ENCODE results near the gene YWHAB.

Gene YWHAB

DNA sequence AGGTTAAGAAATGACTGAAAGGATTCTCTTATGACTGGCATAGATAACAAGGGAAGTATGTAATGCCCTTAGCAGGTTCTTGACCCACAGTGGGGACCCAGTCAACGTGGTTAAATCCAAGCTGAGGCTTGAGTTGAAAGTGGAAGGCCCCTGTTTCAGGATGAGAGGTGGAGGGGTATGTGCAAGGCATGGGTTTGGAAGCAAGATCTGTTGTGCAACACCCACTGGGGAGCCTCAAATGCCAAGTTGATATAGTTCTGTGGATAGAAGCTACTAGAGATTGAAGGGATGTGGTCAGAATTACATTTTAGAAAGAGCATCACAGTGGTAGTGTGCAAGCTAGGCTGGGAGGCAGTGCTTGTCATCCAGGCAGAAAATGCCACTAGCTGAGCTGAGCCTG lies 29.4 kb downstream of the YWHAB start:
- no peak for DNase-seq (ENCODE audit: low read depth)

DNA sequence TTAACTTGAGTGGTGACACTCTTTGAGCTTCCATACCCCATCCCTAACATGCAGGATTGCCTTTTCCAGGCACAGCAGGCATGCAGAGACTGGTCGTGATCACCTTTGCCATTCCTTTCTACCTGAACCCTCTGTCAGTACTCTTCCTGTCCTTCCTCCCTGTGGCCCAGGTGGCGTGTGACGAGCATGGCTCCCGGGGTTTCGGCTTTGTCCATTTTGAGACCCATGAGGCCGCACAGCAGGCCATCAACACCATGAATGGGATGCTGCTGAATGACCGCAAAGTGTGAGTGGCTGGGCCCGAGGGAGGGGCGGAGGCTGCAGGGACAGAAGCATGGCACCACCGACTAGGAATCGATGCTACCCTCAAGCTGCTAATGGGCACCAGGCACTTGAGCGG lies 31.1 kb downstream of the YWHAB start:
- no peak for DNase-seq (ENCODE audit: low read depth)

DNA sequence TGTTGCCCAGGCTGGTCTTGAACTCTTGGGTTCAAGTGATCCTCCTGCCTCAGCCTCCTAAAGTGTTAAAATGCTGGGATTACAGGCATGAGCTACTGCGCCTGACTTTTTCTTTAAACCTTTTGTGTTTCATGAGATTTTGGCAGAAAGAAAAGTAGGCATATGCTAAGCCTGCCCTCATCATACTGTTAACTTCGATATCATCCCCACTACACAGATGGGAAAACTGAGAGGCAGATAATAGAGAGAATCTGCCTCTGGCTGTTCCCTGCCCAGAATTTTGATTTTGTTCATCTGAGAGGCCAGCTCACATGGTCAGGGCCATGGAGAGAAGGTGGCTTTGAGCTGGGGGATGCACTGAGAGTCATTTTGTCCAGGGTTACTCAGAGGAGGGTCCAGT lies 31.9 kb downstream of the YWHAB start:
- DNase-seq (ENCODE audit: low read depth) = no peak

DNA sequence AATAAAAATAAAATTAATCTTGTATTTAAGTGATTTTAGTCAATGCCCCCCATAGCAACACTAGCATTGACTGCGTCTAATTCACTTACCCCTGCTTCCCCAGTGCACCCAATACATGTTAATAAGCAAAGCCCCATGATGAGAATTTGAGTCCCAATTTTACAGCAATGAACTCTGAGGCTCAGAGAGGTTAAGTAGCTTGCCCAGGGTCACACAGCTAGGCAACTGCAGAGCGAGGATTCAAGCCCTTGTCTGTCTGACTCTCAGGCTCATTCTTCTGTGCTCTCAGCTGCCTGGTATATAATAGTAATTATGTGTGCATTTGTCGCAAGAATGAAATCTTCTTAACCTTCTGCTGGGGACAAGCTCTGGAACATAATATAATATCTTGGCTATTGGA lies 32.8 kb downstream of the YWHAB start:
- no peak for DNase-seq (ENCODE audit: low read depth)

DNA sequence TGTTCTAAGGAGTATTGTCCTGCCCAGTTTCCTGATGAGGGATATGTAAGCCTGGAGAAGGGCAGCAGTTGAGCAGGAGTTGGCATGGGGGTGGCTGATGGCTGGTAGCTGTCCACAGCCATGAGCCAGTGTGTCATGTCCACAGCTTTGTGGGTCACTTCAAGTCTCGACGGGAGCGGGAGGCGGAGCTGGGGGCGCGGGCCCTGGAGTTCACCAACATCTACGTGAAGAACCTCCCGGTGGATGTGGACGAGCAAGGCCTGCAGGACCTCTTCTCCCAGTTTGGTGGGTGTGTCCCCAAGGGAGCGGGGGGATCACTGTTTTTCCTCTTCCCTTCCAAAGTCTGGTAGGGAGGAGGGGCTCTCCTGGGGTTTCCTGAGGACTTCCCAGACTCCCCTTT lies 33.3 kb downstream of the YWHAB start:
- no peak for DNase-seq (ENCODE audit: low read depth)

DNA sequence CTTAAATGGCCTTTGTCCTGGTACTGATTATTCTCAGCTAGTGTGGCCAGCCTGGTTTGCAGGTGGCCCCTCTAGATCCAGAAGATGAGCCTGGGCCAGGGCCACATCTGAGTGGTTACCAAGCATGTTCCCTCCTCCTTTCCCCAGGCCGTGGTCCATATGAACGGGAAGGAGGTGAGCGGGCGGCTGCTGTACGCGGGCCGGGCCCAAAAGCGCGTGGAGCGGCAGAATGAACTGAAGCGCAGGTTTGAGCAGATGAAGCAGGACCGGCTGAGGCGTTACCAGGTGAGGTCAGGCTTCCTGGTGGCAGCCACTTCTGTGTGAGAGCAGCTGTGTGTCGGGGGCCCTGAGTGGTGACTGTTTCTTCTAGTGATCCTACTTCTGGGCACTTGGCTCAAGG lies 35.9 kb downstream of the YWHAB start:
- no peak for DNase-seq (ENCODE audit: low read depth)

DNA sequence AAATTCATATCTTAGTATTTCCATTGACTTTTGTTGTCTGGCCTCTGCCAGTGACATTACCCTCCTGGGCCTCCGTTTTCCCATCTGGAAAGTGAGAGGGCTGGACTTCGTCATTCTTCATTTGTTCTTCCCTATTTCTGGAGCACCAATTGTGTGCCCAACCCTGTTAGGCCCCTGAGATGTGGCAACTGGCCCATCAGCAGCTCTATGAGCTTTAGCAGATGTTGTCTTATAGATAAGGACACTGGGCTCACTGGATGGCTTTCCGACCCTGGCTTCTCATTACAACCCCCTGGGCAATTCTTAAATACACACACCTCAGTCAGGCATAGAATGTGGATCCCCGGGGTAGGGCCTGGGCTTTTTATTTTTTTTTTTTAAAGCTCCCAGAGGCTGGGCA lies 39.0 kb downstream of the YWHAB start:
- no peak for DNase-seq (ENCODE audit: low read depth)

DNA sequence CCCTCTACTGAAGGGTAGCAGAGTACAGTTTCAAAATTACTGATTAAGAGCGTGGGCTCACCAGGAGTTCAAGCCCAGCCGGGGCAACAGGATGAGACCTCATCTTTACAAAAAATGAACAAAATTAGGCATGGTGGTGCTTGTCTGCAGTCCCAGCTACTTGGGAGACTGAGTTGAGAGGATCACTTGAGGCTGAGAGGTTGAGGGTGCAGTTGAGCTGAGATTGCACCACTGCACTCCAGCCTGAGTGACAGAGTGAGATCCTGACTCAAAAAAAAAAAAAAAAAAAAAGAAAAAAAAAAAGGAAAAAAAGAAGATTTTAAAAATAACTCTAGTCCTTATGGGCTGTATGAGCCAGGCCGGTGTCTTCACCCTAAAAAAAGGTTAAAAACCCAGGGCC lies 43.1 kb downstream of the YWHAB start:
- DNase-seq (ENCODE audit: low read depth) = no peak

DNA sequence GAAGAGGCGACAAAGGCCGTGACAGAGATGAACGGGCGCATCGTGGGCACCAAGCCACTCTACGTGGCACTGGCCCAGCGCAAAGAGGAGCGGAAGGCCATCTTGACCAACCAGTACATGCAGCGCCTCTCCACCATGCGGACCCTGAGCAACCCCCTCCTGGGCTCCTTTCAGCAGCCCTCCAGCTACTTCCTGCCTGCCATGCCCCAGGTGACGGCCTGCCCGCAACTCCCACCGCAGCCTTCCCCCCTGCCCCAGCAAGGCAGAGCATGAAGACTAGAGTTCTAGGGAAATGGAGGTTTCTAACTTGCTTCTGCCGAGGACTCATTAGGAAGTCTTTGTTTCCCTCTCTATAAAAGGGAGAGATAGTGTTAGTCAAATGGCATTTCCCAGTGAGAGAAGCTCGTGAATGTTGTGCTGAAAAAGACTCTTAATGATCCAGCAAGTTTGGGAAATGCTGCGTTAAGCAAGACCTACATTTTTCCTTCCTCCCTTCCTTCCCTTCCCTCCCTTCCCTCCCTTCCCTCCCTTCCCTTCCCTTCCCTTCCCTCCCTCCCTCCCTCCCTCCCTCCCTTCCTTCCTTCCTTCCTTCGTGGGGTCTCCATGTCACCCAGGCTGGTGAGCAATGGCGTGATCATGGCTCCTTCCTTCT lies 45.1 kb downstream of the YWHAB start:
- DNase-seq (ENCODE audit: low read depth) = no peak

DNA sequence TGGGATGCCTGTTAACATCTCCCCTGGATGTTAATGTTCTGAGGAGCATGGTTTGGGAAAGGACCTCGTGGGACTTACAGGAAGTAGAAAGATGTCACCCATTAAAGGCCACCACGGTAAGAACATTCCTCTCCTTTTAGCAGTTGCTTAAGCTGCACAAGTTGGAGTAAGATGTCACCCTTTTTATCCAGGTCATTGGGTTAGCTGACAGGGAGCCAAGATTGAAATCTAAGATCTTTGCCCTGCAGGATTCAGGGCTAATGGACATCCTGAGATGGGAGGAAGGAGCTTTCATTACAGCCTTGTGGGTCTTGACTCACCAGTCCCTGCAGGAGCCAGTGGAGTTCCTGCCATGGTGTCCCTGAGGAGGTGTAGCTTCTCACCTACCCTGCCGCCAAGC lies 46.4 kb downstream of the YWHAB start:
- no peak for DNase-seq (ENCODE audit: low read depth)

DNA sequence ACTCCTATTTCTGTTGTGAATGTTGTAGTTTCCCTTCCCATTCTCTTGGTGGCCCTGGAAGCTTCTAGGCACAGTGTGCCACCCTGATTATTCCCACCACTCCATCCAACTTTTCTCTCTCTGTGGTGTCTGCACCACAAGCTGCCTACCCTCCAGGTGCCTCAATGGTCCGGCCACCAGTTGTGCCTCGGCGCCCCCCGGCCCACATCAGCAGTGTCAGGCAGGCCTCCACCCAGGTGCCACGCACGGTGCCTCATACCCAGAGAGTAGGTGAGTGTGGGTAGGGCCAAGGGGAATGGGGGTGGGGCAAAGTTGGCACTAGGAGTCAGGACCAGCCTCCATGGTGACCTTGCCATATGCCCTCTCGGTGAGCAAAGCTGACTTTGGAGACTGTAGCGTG lies 47.4 kb downstream of the YWHAB start:
- no peak for DNase-seq (ENCODE audit: low read depth)

DNA sequence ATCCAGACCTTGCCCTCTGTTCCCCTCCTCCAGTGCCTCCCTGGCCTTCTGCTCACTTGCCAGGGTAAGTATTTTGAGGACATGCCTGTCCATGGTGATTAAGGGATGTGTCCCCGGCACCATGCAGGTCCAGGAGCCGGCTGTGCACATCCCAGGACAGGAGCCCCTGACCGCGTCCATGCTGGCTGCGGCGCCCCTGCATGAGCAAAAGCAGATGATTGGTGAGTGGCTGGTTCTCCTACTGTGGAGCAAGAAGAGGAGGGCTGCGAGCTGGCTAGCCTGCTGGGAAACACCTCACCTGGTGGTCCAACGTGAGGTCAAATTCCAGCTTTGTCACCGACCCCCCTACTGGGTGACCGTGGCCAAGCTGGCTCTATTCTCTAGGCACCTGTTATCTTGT lies 51.0 kb downstream of the YWHAB start:
- no peak for DNase-seq (ENCODE audit: low read depth)

DNA sequence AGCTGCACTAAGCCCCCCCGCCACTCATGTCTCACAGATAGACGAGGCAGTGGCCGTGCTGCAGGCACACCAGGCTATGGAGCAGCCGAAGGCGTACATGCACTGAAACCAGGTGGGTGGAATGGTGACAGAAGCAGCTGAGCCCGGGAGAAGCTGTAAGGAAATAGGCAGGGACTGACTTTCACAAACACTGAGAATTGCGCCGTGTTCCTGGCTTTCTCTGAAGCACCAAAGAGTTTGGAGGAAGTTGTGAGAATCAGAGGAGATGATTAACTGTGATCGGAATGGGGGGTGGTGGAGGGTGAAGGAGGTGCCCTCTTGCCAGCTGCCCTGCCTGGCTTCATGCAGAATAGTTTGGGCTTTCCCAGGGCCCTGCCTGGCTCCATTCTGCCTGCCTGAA lies 53.1 kb downstream of the YWHAB start:
- no peak for DNase-seq (ENCODE audit: low read depth)

DNA sequence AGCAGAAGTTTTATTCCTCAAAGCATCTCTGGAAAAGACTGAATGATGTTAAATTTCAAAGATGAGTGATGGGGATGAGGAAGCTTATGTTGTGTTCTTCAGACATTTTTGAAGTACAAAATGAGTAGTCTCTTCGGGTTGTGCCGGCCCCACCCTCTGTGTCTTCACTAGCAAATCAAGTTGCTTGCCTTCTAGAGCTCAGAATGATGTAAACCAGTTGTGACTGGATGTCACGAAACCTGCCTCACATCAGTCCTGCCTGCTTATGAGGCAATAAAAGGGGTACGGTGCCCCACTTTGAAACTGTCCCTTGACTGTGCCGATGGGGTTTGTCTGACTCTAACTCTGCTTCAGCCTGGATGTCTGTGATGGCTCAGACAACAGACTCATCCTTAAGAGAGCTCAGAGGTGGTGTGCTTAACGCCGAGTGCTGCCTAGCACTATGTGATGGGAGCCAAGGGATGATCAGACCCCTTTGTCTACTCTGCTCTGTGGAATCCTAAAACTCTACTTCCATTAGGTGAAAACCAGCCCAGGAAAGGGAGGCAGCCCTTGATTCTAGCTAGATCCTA lies 55.7 kb downstream of the YWHAB start:
- no peak for DNase-seq (ENCODE audit: low read depth)

DNA sequence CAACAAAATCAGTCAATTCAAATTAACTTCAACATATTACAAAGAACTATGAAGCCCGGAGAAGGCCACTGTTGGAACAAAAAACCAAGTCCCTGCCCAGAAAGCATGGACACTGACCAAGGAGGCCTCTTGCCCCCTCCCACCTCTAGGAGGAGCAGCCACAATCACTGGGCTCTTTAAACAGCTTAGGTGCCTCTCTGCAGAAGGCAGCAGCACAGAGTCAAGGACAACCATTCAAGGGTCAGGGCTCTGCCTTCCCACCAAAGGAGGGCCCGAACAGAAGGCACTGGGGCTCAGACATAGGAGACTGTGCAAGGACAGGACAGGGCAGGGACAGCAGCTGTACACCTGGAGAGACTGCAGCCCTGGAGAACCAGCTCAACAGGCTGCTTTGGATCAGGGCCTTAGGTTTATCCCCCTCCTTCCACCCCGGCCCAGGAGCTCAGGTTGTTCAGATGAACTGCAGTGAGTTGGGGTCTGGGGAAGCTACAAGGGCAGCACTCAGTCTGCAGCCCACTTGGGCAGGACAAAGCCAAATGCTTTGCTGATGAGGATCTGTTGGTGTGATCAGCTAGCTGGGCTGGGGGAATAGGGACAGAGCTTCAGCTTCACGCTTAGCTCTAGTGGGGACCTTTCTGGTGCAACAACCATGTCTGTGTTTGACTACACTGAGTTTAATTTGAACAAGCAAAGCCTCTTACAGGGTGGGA lies 56.9 kb downstream of the YWHAB start:
- no peak for DNase-seq (ENCODE audit: low read depth)

DNA sequence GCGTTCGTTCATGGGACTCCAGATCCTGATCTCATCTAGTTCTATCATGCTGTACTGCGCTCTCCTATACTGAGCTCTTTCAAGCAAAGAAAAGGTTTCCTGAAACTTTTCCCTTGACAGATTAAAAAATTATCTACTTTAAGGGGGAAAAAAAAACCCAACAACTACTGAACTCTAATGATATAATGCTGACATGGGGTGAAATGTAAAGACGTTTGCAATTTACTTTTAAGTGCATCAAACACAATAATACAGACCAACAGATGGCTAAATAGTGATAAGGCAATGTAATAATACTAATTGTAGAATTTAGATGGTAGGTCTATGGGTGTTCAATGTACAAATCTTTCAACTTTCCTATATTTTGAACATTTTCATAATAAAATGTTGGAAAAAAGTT lies 58.3 kb downstream of the YWHAB start:
- DNase-seq (ENCODE audit: low read depth) = no peak

DNA sequence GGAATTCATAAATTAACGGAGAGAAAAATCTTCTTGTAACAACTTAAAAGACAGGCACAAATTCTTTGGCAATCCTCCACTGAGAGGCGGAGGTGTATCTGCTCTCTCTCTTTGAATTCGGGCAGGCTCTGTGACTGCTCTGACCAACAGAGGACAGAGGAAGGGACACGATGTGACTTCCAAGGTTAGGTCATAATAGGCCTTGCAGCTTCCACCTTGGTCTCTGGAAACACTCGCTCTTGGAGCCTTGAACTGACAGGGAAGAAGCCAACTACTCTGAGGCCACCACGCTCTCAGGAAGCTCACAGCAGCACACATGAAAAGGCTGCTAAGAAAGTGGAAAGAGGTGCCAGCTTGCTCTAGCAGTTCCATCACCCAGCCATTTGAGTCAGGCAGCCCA lies 59.8 kb downstream of the YWHAB start:
- DNase-seq (ENCODE audit: low read depth) = no peak

DNA sequence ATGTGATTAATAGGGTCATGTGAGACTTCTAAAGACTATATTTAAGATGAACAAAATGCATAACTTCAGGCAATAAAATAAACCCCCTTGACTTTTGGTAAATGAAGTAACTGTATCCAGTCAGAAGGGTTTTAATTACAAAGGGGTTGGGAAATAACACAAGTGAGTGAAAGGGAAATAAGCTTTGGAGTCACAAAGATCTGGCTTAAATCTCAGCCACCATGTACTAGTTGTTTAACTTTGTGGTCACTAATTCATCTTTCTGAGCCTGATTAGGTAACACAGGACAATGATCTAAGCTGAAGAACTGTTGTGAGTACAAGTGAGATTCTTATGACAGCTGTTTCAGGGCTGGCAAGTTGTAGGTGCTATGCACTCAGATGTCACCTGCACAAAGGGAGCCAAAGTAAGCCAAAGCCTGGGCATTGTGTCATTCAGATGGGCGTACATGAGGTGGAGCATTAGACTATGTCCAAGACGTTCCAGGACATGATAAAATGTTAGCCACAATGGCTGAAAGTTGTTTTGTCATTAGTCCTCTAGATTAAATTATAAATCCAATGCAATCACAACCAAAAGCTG lies 60.9 kb downstream of the YWHAB start:
- DNase-seq (ENCODE audit: low read depth) = no peak

DNA sequence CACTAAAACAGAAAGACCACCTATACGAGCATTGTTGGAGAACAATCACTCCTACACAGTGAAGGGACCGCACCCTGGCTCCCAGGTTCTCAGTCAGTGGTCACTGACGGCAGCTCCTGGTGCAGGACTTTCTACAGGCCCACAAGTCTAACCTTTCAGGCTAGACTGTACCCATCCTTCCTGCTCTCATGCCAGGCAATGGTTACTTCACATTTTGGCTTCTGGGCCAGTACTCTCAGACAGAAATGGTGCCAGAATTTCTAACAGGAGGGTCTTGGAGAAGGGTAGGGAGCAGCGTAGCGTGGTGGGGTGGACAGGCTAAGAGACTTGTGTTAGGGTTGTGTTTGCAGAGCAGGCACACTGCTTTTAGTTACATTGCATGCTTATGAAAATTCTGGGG lies 62.6 kb downstream of the YWHAB start:
- no peak for DNase-seq (ENCODE audit: low read depth)

DNA sequence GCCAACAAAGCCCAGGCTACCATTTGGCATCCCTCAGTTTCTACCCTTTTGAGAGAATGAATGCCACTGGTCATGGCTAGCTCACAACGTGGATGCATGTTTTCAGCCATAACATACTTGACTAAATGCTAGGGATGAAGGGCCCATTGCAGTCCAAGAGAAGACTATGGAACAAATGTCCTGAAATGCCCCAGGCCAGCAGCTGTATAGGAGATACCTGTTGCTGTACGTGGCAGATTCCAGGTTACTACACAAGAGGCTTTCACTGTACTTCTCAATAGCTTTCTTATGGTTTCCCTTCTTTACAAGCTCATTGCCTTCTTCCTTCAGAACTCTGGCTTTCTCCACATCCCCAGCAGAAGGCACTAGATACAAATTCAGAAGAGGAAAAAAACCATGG lies 63.0 kb downstream of the YWHAB start:
- DNase-seq (ENCODE audit: low read depth) = no peak

DNA sequence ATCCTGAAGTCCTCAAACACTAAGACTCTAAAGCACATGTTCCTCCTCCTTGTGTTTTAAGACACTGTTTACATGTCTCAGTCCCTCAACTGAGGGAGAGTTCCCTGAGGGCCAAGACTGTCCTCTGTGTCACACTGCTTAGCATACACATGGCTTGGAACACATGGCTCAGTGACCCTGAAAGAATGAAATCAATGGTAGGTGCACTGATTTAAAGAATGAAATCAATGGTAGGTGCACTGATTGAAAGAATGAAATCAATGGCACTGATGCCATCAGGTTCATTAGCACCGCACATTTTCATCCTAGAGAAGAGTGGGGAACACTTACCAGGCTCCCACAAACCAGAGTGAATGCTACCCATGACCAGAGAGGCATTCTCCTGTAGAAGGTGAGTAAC lies 64.9 kb downstream of the YWHAB start:
- DNase-seq (ENCODE audit: low read depth) = no peak

DNA sequence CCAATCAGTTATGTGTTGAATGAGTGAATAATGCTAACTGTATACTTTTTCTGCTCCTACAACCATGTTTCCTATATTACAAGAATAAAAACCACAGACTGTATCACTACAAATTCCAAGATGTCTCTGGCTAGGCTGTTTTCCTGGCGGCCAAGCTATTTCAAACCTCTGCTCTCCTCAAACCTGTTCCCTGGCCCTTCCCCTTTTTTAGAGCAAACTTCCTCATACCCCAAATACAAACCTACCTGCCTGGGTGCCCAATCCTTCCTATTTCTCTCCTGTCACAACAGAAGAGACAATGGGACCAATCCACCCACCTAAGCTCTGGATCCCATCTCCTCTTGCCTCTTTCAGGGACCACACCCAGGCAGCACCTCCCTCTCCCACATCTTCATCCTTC lies 67.2 kb downstream of the YWHAB start:
- no peak for DNase-seq (ENCODE audit: low read depth)

DNA sequence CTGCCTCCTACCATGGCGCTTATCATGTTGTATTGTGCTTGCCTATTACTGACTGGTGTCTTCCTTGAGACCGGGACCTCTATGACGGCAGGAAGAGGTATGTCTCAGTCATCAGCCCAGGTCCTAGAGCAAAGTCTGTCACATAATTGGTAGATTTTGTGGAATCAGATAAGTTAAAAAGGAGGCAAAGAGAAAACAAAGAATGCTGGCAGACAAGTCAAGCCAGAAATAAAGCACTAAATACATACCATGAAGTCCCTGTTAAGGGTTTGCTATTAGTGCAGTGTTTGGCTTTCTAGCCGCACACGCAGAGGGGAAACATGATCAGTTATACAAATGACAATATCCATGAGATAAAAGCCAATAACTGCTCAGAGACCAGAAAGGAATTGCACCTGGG lies 68.7 kb downstream of the YWHAB start:
- DNase-seq (ENCODE audit: low read depth) = no peak

DNA sequence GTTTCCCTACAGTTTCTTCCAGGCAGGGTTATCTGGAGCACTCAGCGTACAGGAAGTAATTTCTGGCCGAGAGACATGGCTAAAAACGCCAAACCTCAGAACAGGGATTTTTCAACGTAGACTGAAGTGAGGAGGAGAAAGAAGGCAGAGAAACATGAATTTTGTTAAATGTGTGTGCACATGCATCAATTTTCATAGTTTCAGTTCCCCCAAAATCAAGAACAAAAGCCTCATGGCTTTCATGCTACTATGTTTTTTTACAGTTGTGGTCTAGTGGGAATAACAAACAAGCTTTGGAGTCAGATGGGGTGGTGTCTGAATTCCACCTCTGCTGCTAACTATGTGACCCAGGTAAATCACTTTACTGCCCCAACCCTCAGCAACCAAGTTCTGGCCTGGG lies 69.8 kb downstream of the YWHAB start:
- DNase-seq (ENCODE audit: low read depth) = no peak

Data from activated T-cell treated with anti-CD3 and anti-CD28 coated beads for 1 hour (primary cell).